Activated CD4-positive, alpha-beta T cell treated with anti-CD3 and anti-CD28 coated beads for 36 hours (primary cell): ENCODE measurements around the gene RPTOR. TPM values are rescaled to one million over a fixed set of nuclear protein-coding genes. Genes with fewer than 3 reads are reported as not detected.

ENCODE experiments used
- ATAC-seq: fragments of 200-7000 bp; cut with Tn5 transposase; one replicate; pipeline ENCODE4 v1.10.0; 2021; ENCODE audit warnings: mild to moderate bottlenecking, moderate library complexity
- CTCF ChIA-PET: fragments of 350-600 bp; sonication (Branson Sonifier 250); formaldehyde crosslinking; loops from one replicate; lab custom pipeline; 2021; ENCODE audit warnings: antibody characterized with exemption; lab: Charles Lee
- POLR2A ChIA-PET: fragments of 350-600 bp; sonication (Branson Sonifier 250); formaldehyde crosslinking; loops from one replicate; lab custom pipeline; 2021; ENCODE audit warnings: antibody characterized with exemption, inconsistent platforms; lab: Charles Lee
- DNase-seq: peaks from one replicate; pipeline ENCODE4 v3.0.0-alpha.2; 2020
- H3K27ac Mint-ChIP-seq: one replicate; pipeline ENCODE4 v1.8.0; 2021; ENCODE audit warnings: mixed read lengths
- H3K27me3 Mint-ChIP-seq: one replicate; pipeline ENCODE4 v1.8.0; 2021; ENCODE audit warnings: mixed read lengths
- H3K36me3 Mint-ChIP-seq: one replicate; pipeline ENCODE4 v1.8.0; 2021; ENCODE audit warnings: low read depth, mixed read lengths
- H3K4me1 Mint-ChIP-seq: one replicate; pipeline ENCODE4 v1.8.0; 2021; ENCODE audit warnings: mixed read lengths
- H3K4me3 Mint-ChIP-seq: one replicate; pipeline ENCODE4 v1.8.0; 2021; ENCODE audit warnings: mild to moderate bottlenecking, moderate library complexity, mixed read lengths
- H3K9me3 Mint-ChIP-seq: one replicate; pipeline ENCODE4 v1.8.0; 2021; ENCODE audit warnings: low read depth, mixed read lengths
- intact Hi-C, 2 experiments: fragments of 100-400 bp; cut with DNase I in 1 of 2; cut with micrococcal nuclease in 1 of 2; formaldehyde crosslinking; loops; one replicate each; pipeline versions ENCODE4 v1.14.2 to v1.15.1; 2022 to 2024; cut with DNase I, micrococcal nuclease
- total RNA-seq, 2 experiments: library from RNA; stranded (reverse); gene quantifications; one replicate each; pipeline ENCODE4 v1.2.3, GENCODE V29; 2021

The RPTOR gene
- total RNA-seq, 2 experiments from 2014 or later: 48.6 to 58.1 TPM

GRCh38 chr17:80727409-80727755 is 182.7 kb downstream of the RPTOR start:
- intact Hi-C loops: no loop called here
- no peak overlapping the region for H3K27ac Mint-ChIP-seq
- peaks cover 10% of the 10 kb centered on the region for H3K36me3 Mint-ChIP-seq
- ChIA-PET CTCF (no interaction called here), POLR2A (interaction anchor here (0.6 kb wide), 1 partner anchor 150 kb away, joined by 3 read pairs; no protein-coding TSS in a partner anchor)
- peaks cover 40% of the 10 kb centered on the region for H3K4me1 Mint-ChIP-seq
- no peak overlapping the region for H3K4me3 Mint-ChIP-seq
- no peaks in the 10 kb centered on the region for H3K27me3 Mint-ChIP-seq
- no peaks in the 10 kb centered on the region for H3K9me3 Mint-ChIP-seq
- DNase-seq (no peak), ATAC-seq (no peak)

GRCh38 chr17:80729016-80729415 is 184.4 kb downstream of the RPTOR start:
- Mint-ChIP-seq H3K27ac (no peak overlapping the region), H3K27me3 (no peaks in the 10 kb centered on the region), H3K36me3 (peaks cover 15% of the 10 kb centered on the region), H3K4me1 (peaks cover 32% of the 10 kb centered on the region), H3K4me3 (no peak overlapping the region), H3K9me3 (no peaks in the 10 kb centered on the region)
- DNase-seq (no peak), ATAC-seq (no peak)
- CTCF ChIA-PET: interaction anchor here (0.7 to 0.9 kb wide), 2 partner anchors 10 to 145 kb away, joined by 3 read pairs; no protein-coding TSS in a partner anchor
- POLR2A ChIA-PET: no interaction called here
- intact Hi-C loops: no loop called here

GRCh38 chr17:80729761-80730160 is 185.1 kb downstream of the RPTOR start:
- no peaks in the 10 kb centered on the region for H3K27me3 Mint-ChIP-seq
- peaks cover 18% of the 10 kb centered on the region for H3K36me3 Mint-ChIP-seq
- no peak overlapping the region for H3K4me3 Mint-ChIP-seq
- intact Hi-C loops: no loop called here
- peaks cover 31% of the 10 kb centered on the region for H3K4me1 Mint-ChIP-seq
- no peak for DNase-seq
- ChIA-PET POLR2A (no interaction called here), CTCF (interaction anchor here (0.7 to 0.9 kb wide), 2 partner anchors 9 to 146 kb away, joined by 3 read pairs; no protein-coding TSS in a partner anchor)
- H3K27ac Mint-ChIP-seq: peak overlapping the region; percentile 0
- no peak for ATAC-seq
- no peaks in the 10 kb centered on the region for H3K9me3 Mint-ChIP-seq

GRCh38 chr17:80730739-80731138 is 186.1 kb downstream of the RPTOR start:
- Mint-ChIP-seq H3K4me3 (peak overlapping the region; percentile 36), H3K36me3 (peaks cover 22% of the 10 kb centered on the region), H3K4me1 (peaks cover 31% of the 10 kb centered on the region), H3K27ac (peak overlapping the region; percentile 88), H3K9me3 (no peaks in the 10 kb centered on the region), H3K27me3 (no peaks in the 10 kb centered on the region)
- ChIA-PET POLR2A (interaction anchor here (0.6 kb wide), 1 partner anchor 90 kb away, joined by 3 read pairs; no protein-coding TSS in a partner anchor), CTCF (interaction anchor here (0.8 to 1.0 kb wide), 4 partner anchors 24 to 303 kb away, joined by 3 read pairs; no protein-coding TSS in a partner anchor)
- peak; percentile 12 for ATAC-seq
- intact Hi-C loops: no loop called here
- DNase-seq: no peak

GRCh38 chr17:80731323-80731722 is 186.7 kb downstream of the RPTOR start:
- no peaks in the 10 kb centered on the region for H3K27me3 Mint-ChIP-seq
- peak; percentile 61 for ATAC-seq
- H3K4me3 Mint-ChIP-seq: peak overlapping the region; percentile 36
- no peaks in the 10 kb centered on the region for H3K9me3 Mint-ChIP-seq
- POLR2A ChIA-PET: interaction anchor here (0.6 kb wide), 1 partner anchor 90 kb away, joined by 3 read pairs; no protein-coding TSS in a partner anchor
- CTCF ChIA-PET: interaction anchor here (0.7 to 1.0 kb wide), 5 partner anchors 25 to 304 kb away, joined by 3 read pairs; no protein-coding TSS in a partner anchor
- peaks cover 22% of the 10 kb centered on the region for H3K36me3 Mint-ChIP-seq
- peaks cover 31% of the 10 kb centered on the region for H3K4me1 Mint-ChIP-seq
- no peak for DNase-seq
- intact Hi-C loops: no loop called here
- H3K27ac Mint-ChIP-seq: peak overlapping the region; percentile 88

- POLR2A ChIA-PET: no interaction called here
- H3K9me3 Mint-ChIP-seq: no peaks in the 10 kb centered on the region
- DNase-seq: no peak
- H3K4me1 Mint-ChIP-seq: peaks cover 36% of the 10 kb centered on the region
- CTCF ChIA-PET: interaction anchor here (1.1 to 1.9 kb wide), 2 partner anchors 11 to 13 kb away, joined by 4 to 6 read pairs; no protein-coding TSS in a partner anchor
- ATAC-seq: no peak
- no peak overlapping the region for H3K27ac Mint-ChIP-seq
- H3K36me3 Mint-ChIP-seq: peaks cover 22% of the 10 kb centered on the region
- H3K27me3 Mint-ChIP-seq: no peaks in the 10 kb centered on the region
- no peak overlapping the region for H3K4me3 Mint-ChIP-seq
- intact Hi-C loops: no loop called here
These were observed 187.6 kb downstream of the RPTOR start for GRCh38 chr17:80732268-80732667.

GRCh38 chr17:80737106-80738019 is 192.7 kb downstream of the RPTOR start:
- ChIA-PET POLR2A (no interaction called here), CTCF (no interaction called here)
- Mint-ChIP-seq H3K27me3 (no peaks in the 10 kb centered on the region), H3K9me3 (peaks cover 3% of the 10 kb centered on the region), H3K27ac (no peak overlapping the region), H3K4me1 (peaks cover 44% of the 10 kb centered on the region), H3K4me3 (no peak overlapping the region), H3K36me3 (peaks cover 47% of the 10 kb centered on the region)
- DNase-seq (no peak), ATAC-seq (no peak)
- intact Hi-C loops: no loop called here

GRCh38 chr17:80738020-80738808 is 193.6 kb downstream of the RPTOR start:
- ChIA-PET POLR2A (no interaction called here), CTCF (interaction anchor here (1.3 kb wide), 1 partner anchor 9 kb away, joined by 3 read pairs; no protein-coding TSS in a partner anchor)
- peak overlapping the region; percentile 12 for H3K27ac Mint-ChIP-seq
- ATAC-seq: no peak
- H3K9me3 Mint-ChIP-seq: peaks cover 3% of the 10 kb centered on the region
- intact Hi-C loops: no loop called here
- no peak for DNase-seq
- peaks cover 48% of the 10 kb centered on the region for H3K4me1 Mint-ChIP-seq
- H3K36me3 Mint-ChIP-seq: peaks cover 48% of the 10 kb centered on the region
- no peak overlapping the region for H3K4me3 Mint-ChIP-seq
- H3K27me3 Mint-ChIP-seq: no peaks in the 10 kb centered on the region

GRCh38 chr17:80738987-80739730 is 194.5 kb downstream of the RPTOR start:
- ATAC-seq (peak; percentile 36), DNase-seq (no peak)
- H3K27ac Mint-ChIP-seq: peak overlapping the region; percentile 76
- ChIA-PET POLR2A (no interaction called here), CTCF (interaction anchor here (1.0 to 1.3 kb wide), 2 partner anchors 10 to 36 kb away, joined by 3 read pairs; no protein-coding TSS in a partner anchor)
- H3K9me3 Mint-ChIP-seq: peaks cover 3% of the 10 kb centered on the region
- no peaks in the 10 kb centered on the region for H3K27me3 Mint-ChIP-seq
- H3K4me1 Mint-ChIP-seq: peaks cover 51% of the 10 kb centered on the region
- peaks cover 44% of the 10 kb centered on the region for H3K36me3 Mint-ChIP-seq
- H3K4me3 Mint-ChIP-seq: peak overlapping the region; percentile 43
- intact Hi-C loops: no loop called here

GRCh38 chr17:80740141-80740540 is 195.5 kb downstream of the RPTOR start:
- Mint-ChIP-seq H3K9me3 (peaks cover 3% of the 10 kb centered on the region), H3K27me3 (no peaks in the 10 kb centered on the region), H3K4me1 (peaks cover 53% of the 10 kb centered on the region), H3K36me3 (peaks cover 42% of the 10 kb centered on the region), H3K27ac (peak overlapping the region; percentile 76), H3K4me3 (no peak overlapping the region)
- no peak for DNase-seq
- ChIA-PET CTCF (interaction anchor here (1.0 kb wide), 1 partner anchor 37 kb away, joined by 3 read pairs; no protein-coding TSS in a partner anchor), POLR2A (no interaction called here)
- no peak for ATAC-seq
- intact Hi-C loops: loop anchor here in 1 of 2 experiments (10.0 kb wide), 1 partner anchor 245 kb away; no protein-coding TSS in a partner anchor
